H1 (cell line): ENCODE results near the gene SCP2. TPM values are rescaled to one million over a fixed set of nuclear protein-coding genes. Genes with fewer than 3 reads are reported as not detected.
A peak's percentile ranks its signal among the peaks of the same experiment; 100 is the strongest.

Experiments
- CHD7 ChIP-seq: fragments of 300-600 bp; sonication (generic); IDR thresholded peaks from 2 replicates; pipeline ENCODE4 v1.7.1; 2012; ENCODE audit warnings: low read length, moderate library complexity, mild to moderate bottlenecking, inconsistent platforms; ENCODE audit not compliant: insufficient replicate concordance
- EZH2 ChIP-seq: fragments of 200-600 bp; sonication (generic); IDR thresholded peaks from 2 replicates; pipeline ENCODE4 v1.7.1; 2012; ENCODE audit warnings: low read depth, mild to moderate bottlenecking, moderate library complexity, low read length, inconsistent platforms; ENCODE audit not compliant: severe bottlenecking
- KDM4A ChIP-seq: IDR thresholded peaks from one replicate; pipeline ENCODE4 v1.7.1; 2012; ENCODE audit warnings: low read depth, mild to moderate bottlenecking, moderate library complexity, low read length, inconsistent platforms; ENCODE audit not compliant: severe bottlenecking
- MAFK ChIP-seq: IDR thresholded peaks from 2 replicates; pipeline ENCODE4 v1.6.1; 2012; ENCODE audit warnings: low read depth, mild to moderate bottlenecking, improper control_type of control experiment, low read length
- RBBP5 ChIP-seq: IDR thresholded peaks from 2 replicates; pipeline ENCODE4 v1.7.1; 2012; ENCODE audit warnings: low read depth, mild to moderate bottlenecking, inconsistent platforms, low read length, moderate library complexity, borderline replicate concordance
- TEAD4 ChIP-seq: IDR thresholded peaks from 2 replicates; pipeline ENCODE4 v1.6.1; 2012; ENCODE audit warnings: low read depth, low read length, inconsistent platforms, mixed read lengths
- ZNF274 ChIP-seq: IDR thresholded peaks from 2 replicates; pipeline ENCODE4 v1.7.0; 2012; ENCODE audit warnings: low read length, borderline replicate concordance; ENCODE audit errors: extremely low read depth
- polyA plus RNA-seq, 7 experiments: library from polyadenylated mRNA; depleted of rRNA in 3 of 7; stranded (reverse) in 5 of 7; unstranded in 2 of 7; fragments of >200 nt in 5 of 7; fragments of 200-250 nt in 2 of 7; gene quantifications; 1 replicate in 5 of 7; 2 replicates in 1 of 7; 4 replicates in 1 of 7; pipeline versions ENCODE4 v1.2.1 to v1.2.3, GENCODE V29; 2011 to 2013; ENCODE audit warnings: missing spikeins in 2 of 7, mixed read lengths in 2 of 7
- total RNA-seq: library from RNA; stranded (reverse); fragmentation: NEBNext Ultra II Directional; extraction: Animal tissue kit (Norgen Biotek cat#: 25700); gene quantifications from 2 replicates; pipeline ENCODE4 v1.2.1, GENCODE V29; 2021

SCP2 gene
- total and polyA plus RNA-seq, 2 of the 8 experiments (the other 6 are each of a cell fraction or from before 2014, with no cell fraction given), result 20.9 to 54.3 TPM

GRCh38 chr1:53062708-53063591, 135.9 kb downstream of the SCP2 start (continued):
- TF ChIP-seq CHD7, result no peak
- TF ChIP-seq MAFK, result no peak
- TF ChIP-seq EZH2, result peak; percentile 81
- peak; percentile 62 for TF ChIP-seq KDM4A
- no peak for TF ChIP-seq RBBP5
- 0 out of 2 replicates have a peak, but pooled peaks have one; percentile 1 for TF ChIP-seq TEAD4
- no peak for TF ChIP-seq ZNF274
